Effector CD8-positive, alpha-beta T cell (primary cell): ENCODE measurements around the gene BHLHE23.

ENCODE experiments used
- DNase-seq: peaks from one replicate; lab custom pipeline; 2025; lab: John Stamatoyannopoulos, UW

BHLHE23 gene

GRCh38 chr20:63025534-63026331 lies 19.0 kb upstream of the BHLHE23 start:
- DNase-seq = no peak

GRCh38 chr20:63024573-63025392 lies 18.0 kb upstream of the BHLHE23 start:
- no peak for DNase-seq

- no peak for DNase-seq
These were observed 17.3 kb upstream of the BHLHE23 start for GRCh38 chr20:63023936-63024571.

GRCh38 chr20:63023071-63023935 lies 16.5 kb upstream of the BHLHE23 start:
- no peak for DNase-seq

GRCh38 chr20:63022501-63022900 lies 15.7 kb upstream of the BHLHE23 start:
- DNase-seq = no peak

GRCh38 chr20:63021356-63022321 lies 14.9 kb upstream of the BHLHE23 start:
- DNase-seq = no peak

GRCh38 chr20:63020681-63021080 lies 13.9 kb upstream of the BHLHE23 start:
- no peak for DNase-seq

GRCh38 chr20:63017826-63018411 lies 11.2 kb upstream of the BHLHE23 start:
- no peak for DNase-seq

GRCh38 chr20:63017076-63017825 lies 10.5 kb upstream of the BHLHE23 start:
- DNase-seq = no peak

- no peak for DNase-seq
These were observed 9.8 kb upstream of the BHLHE23 start for GRCh38 chr20:63016514-63017075.

- DNase-seq = no peak
These were observed 9.0 kb upstream of the BHLHE23 start for GRCh38 chr20:63015662-63016361.

- DNase-seq = no peak
These were observed 8.4 kb upstream of the BHLHE23 start for GRCh38 chr20:63015147-63015661.

- DNase-seq = no peak
These were observed 7.9 kb upstream of the BHLHE23 start for GRCh38 chr20:63014710-63015109.

- no peak for DNase-seq
These were observed 7.5 kb upstream of the BHLHE23 start for GRCh38 chr20:63014287-63014686.

- no peak for DNase-seq
These were observed 6.4 kb upstream of the BHLHE23 start for GRCh38 chr20:63013207-63013606.

- no peak for DNase-seq
These were observed 5.0 kb upstream of the BHLHE23 start for GRCh38 chr20:63011798-63012197.

GRCh38 chr20:63009988-63010769 lies 3.4 kb upstream of the BHLHE23 start:
- peak; percentile 66 for DNase-seq
